AG04449 (cell line): ENCODE measurements around the gene RPL41.

Experiments used
- CTCF ChIA-PET: fragments of 350-600 bp; formaldehyde crosslinking; extraction: SDS; loops from one replicate; lab custom pipeline; 2021; ENCODE audit warnings: antibody characterized with exemption; lab: Yijun Ruan, JAX
- POLR2A ChIA-PET: fragments of 400-600, 350-600 bp; formaldehyde crosslinking; extraction: SDS; loops from one replicate; lab custom pipeline; 2020; ENCODE audit warnings: antibody characterized with exemption, inconsistent platforms; lab: Yijun Ruan, JAX
- DNase-seq: peaks from one replicate; pipeline ENCODE4 v3.0.0-alpha.2; 2010; ENCODE audit warnings: low read depth, low spot score
- H3K4me3 ChIP-seq: 2 replicates; pipeline ENCODE4 v1.5.1; 2011; ENCODE audit warnings: low read depth, mild to moderate bottlenecking, control low read depth, low read length
- TF ChIP-seq, protein P1 (sequence below): IDR thresholded peaks from one replicate; pipeline ENCODE4 v1.5.1; 2011; ENCODE audit warnings: mild to moderate bottlenecking, moderate library complexity, low read length, control low read depth, inconsistent platforms; ENCODE audit not compliant: insufficient read depth; ENCODE audit errors: missing control alignments

Gene RPL41

DNA sequence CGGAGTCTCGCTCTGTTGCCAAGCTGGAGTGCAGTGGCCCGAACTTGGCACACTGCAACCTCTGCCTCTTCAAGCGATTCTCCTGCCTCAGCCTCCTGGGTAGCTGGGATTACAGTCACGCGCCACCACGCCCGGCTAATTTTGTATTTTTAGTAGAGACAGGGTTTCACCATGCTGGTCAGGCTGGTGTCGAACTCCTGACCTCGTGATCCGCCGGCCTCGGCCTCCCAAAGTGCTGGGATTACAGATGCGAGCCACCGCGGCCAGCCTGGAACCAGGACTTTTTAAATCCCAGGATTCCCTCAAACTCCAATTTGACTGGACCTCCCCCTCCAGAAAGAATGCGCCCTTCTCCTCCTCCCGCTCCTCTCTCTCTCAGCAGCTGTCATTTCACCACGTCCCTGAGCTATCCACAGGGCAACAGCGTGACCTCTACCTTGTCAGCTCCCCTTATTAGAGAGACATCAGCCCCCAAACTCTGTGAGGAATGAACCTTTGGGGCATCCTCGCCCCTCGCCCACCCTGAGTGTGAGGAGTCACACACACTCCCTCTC is 13.6 kb downstream of the RPL41 start:
- TF ChIP-seq, protein P1, sequence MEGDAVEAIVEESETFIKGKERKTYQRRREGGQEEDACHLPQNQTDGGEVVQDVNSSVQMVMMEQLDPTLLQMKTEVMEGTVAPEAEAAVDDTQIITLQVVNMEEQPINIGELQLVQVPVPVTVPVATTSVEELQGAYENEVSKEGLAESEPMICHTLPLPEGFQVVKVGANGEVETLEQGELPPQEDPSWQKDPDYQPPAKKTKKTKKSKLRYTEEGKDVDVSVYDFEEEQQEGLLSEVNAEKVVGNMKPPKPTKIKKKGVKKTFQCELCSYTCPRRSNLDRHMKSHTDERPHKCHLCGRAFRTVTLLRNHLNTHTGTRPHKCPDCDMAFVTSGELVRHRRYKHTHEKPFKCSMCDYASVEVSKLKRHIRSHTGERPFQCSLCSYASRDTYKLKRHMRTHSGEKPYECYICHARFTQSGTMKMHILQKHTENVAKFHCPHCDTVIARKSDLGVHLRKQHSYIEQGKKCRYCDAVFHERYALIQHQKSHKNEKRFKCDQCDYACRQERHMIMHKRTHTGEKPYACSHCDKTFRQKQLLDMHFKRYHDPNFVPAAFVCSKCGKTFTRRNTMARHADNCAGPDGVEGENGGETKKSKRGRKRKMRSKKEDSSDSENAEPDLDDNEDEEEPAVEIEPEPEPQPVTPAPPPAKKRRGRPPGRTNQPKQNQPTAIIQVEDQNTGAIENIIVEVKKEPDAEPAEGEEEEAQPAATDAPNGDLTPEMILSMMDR: no peak
- POLR2A ChIA-PET: interaction anchor here (2.6 kb wide), 1 partner anchor 11 kb away, joined by 7 read pairs; no protein-coding TSS in a partner anchor
- no peak for DNase-seq
- peak overlapping the region; percentile 78 for H3K4me3 ChIP-seq
- CTCF ChIA-PET: interaction anchor here (1.3 to 2.7 kb wide), 3 partner anchors 10 to 60 kb away, joined by 3 to 8 read pairs (median 3); partner anchors contain the start of gene SMARCC2

DNA sequence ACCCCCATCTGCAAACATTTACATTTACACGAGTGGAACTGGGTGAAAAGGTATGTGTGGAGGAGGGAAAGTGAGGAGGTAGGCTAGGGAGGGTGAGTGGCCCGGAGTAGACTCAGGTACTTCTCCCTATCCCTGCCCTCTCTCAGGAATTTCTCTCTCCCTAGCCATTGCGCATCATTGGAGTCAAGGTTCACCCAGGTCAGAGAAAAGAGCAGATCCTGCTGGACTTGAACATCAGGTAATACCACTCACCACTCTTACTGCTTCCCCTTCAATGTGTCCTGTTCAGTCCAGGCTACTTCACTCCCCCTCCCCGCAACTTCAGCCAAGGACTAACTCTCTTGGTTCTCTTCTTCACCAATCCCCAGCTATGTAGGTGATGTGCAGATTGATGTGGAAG is 14.4 kb downstream of the RPL41 start:
- ChIA-PET CTCF (interaction anchor here (0.8 to 2.7 kb wide), 3 partner anchors 10 to 21 kb away, joined by 3 to 8 read pairs (median 3); no protein-coding TSS in a partner anchor), POLR2A (no interaction called here)
- DNase-seq: no peak
- H3K4me3 ChIP-seq: no peak overlapping the region
- TF ChIP-seq, protein P1: no peak

DNA sequence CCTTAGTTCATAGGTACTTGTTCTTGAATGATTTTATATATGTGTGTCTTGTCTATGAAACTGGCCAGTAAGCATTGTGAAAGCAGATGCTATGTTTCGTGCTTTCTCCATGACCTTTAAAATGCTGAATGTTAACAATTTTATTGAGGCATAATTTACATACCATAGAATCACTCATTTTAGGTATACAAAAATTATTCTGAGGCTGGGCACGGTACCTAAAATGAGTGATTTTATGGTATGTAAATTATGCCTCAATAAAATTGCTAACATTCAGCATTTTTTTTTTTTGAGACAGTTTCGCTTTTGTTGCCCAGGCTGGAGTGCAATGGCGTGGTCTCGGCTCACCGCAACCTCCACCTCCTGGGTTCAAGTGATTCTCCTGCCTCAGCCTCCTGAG is 18.5 kb downstream of the RPL41 start:
- TF ChIP-seq, protein P1: no peak
- H3K4me3 ChIP-seq: no peak overlapping the region
- ChIA-PET POLR2A (no interaction called here), CTCF (interaction anchor here (0.9 to 1.7 kb wide), 2 partner anchors 15 kb away, joined by 3 to 9 read pairs; no protein-coding TSS in a partner anchor)
- DNase-seq: no peak

DNA sequence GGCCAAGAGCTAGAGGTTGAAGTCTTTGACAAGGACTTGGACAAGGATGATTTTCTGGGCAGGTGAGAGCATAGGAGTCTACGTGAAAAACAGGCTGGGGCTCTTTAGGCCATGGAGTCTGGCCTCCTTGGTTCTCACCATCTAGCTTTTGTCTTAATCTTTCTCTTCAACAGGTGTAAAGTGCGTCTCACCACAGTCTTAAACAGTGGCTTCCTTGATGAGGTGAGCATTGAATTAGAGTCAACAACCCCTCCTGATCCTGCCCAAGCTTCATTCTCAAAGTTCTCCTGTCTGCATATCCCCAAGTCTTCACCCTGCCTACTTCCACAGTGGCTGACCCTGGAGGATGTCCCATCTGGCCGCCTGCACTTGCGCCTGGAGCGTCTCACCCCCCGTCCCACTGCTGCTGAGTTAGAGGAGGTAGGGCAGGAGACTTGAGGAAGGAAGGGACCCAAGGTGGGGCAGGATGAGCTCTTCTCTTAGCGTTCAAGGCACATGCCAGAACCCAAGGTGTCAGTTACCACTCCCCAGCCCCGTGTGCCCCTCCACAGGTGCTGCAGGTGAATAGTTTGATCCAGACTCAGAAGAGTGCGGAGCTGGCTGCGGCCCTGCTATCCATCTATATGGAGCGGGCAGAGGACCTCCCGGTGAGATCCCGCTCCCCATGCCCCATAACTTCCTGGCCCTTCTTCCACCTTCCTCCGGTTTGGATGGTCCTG is 21.6 kb downstream of the RPL41 start:
- TF ChIP-seq, protein P1: no peak
- DNase-seq: no peak
- ChIA-PET POLR2A (interaction anchor here (2.0 kb wide), 1 partner anchor 10 kb away, joined by 6 read pairs; the partner anchor contains the start of gene ESYT1), CTCF (interaction anchor here (0.9 to 2.4 kb wide), 5 partner anchors 9 to 163 kb away, joined by 3 to 11 read pairs (median 7); partner anchors contain the start of genes ANKRD52, ESYT1 and SMARCC2)
- no peak overlapping the region for H3K4me3 ChIP-seq

DNA sequence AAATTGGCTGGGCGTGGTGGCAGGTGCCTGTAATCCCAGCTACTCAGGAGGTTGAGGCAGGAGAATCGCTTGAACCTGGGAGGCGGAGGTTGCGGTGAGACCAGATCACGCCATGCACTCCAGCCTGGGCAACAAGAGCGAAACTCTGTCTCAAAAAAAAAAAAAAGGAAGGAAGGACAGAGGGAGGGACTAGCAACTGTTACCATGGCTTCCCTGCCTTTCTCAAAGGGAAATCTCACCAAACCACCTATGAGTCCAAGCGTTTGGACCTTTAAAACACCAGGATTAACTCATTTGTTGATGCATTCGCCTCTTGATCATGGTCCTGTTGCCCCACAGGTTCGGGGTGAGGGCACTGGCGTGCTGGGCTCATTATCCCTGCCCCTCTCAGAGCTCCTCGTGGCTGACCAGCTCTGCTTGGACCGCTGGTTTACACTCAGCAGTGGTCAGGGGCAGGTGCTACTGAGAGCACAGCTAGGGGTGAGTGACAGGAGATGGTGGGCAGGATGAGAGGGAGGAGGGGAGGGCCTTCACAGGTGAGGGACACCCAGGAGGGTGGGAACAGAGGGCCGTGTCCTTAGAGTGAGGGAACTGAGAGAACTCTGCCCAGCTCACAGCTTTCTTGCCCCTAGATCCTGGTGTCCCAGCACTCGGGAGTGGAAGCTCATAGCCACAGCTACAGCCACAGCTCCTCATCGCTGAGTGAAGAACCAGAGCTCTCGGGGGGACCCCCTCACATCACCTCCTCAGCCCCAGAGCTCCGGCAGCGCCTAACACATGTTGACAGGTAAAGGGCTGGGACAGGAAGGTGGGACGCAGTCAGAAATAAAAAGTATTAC is 25.7 kb downstream of the RPL41 start:
- DNase-seq: no peak
- CTCF ChIA-PET: interaction anchor here (1.4 to 2.9 kb wide), 3 partner anchors 13 to 47 kb away, joined by 3 to 10 read pairs (median 7); partner anchors contain the start of genes SMARCC2 and ZC3H10
- TF ChIP-seq, protein P1: no peak
- POLR2A ChIA-PET: interaction anchor here (2.7 kb wide), 1 partner anchor 14 kb away, joined by 7 read pairs; the partner anchor contains the start of gene ESYT1
- H3K4me3 ChIP-seq: no peak overlapping the region
